Frontal cortex (tissue), 4 donors: Measurements from ENCODE around the gene UFL1. TPM values are rescaled to one million over a fixed set of nuclear protein-coding genes. Genes with fewer than 3 reads are reported as not detected.

Source experiments
- DNase-seq, 2 donors: peaks; one replicate each; pipeline ENCODE4 v3.0.0; 2012; ENCODE audit warnings: low spot score in 2 of 2
- FAIRE-seq: peaks from 2 replicates; lab custom pipeline; 2012; peaks lifted over from hg19 to GRCh38; lab: Jason Lieb, UNC
- total RNA-seq: library from RNA; depleted of rRNA; stranded (reverse); fragments of >200 nt; gene quantifications from one replicate; pipeline ENCODE4 v1.2.3, GENCODE V29; 2014
- donor health status: control.
- donor health status: control.
- donor health status: control.

UFL1 gene
- total RNA-seq, 1 donor from 2014 or later = 21.2 TPM

GRCh38 chr6:96563853-96564252 lies 42.2 kb downstream of the UFL1 start:
- FAIRE-seq (no peak), DNase-seq (no peak)

DNA sequence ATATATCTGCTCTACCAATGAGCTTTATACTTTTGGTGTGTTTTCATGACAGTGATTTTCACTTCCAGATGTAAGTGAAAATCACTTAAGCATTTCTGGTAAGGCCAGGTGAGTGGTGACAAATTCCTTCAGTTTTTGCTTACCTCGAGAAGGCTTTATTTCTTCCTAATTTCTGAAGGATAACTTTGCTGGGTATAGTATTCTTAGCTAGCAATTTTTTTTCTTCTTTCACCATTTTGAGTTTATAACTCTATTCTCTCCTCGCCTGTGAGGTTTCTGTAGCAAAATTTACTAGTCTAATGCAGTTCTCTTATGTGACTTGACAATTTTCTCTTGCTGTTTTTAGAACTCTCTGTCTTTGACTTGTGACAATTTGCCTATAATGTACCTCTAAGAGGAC lies 48.4 kb downstream of the UFL1 start:
- no peak for FAIRE-seq

DNA sequence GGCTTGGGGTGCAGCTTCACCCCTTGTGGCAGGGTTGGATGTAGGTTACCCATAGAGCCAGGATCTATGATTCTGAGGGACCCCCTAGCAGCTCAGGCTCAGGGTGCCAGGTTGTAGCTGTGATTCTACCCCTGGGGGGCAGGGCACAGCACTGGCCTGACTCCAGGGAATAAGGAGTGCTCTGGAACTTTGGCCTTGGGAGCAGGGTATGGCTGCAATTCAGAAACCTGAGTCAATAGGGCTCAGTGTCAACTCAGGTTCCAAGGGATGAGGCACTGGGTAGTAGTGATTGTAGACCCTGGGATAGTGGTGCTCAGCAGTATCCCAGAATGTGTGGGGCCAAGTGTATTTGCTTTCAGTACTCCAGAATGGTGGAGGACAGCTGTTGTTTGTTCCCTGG lies 49.9 kb downstream of the UFL1 start:
- DNase-seq = no peak
- no peak for FAIRE-seq

More for the DNA sequence above, 48.4 kb downstream of the UFL1 start:
- no peak for DNase-seq

DNA sequence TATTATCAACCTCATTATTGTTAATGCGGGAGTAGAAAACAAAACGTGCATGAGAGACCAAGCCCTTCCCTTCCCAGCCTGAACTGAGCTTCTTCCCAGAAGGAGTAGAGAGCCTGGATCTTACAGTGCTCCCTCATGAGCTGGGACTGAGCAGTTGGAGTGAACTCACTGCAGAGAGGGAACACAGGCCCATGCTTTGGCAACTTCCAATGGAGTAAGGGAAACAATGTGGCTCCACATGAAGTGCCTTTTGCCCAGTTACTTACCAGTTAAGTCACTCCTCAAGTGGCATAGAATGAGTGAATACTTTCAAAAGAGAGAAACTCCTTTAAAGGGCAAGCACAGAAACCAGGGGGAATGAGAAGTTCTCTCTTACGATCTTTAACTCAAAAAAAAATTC lies 53.8 kb downstream of the UFL1 start:
- FAIRE-seq (no peak), DNase-seq (no peak)

- no peak for FAIRE-seq
- DNase-seq = no peak
Measured at GRCh38 chr6:96576221-96576620, 54.6 kb downstream of the UFL1 start.

GRCh38 chr6:96582021-96582420 lies 60.4 kb downstream of the UFL1 start:
- FAIRE-seq (no peak), DNase-seq (no peak)

- FAIRE-seq = no peak
Measured at GRCh38 chr6:96582436-96582835, 60.8 kb downstream of the UFL1 start.

DNA sequence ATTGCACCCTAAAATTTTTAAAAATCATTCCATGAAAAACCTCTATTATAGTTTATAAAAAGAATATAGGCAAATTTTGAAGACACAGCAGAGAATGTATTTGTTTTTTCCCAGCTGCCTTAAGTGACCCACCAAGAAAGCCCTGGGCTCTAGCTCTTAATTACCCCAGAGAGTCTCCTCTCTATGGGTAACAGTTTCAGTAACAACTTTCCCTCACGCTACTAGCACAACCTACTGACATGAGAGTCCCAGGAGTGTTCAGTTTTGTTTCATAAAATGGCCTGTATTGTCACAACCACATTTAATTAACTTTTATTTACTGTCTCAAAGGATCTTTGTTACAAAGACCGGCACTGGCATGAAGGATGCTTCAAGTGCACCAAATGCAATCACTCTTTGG lies 82.8 kb downstream of the UFL1 start:
- FAIRE-seq = no peak
- no peak for DNase-seq

More at GRCh38 chr6:96582436-96582835, 60.8 kb downstream of the UFL1 start:
- no peak for DNase-seq

Other genes with a start within 250 kb of the UFL1 start
- 0.41 TPM for gene FHL5, start 41.3 kb downstream of the UFL1 start, total RNA-seq